Measurements from ENCODE around the gene PTF1A.

GRCh38 chr10:23187155-23187554 is 5.0 kb upstream of the PTF1A start:
- TF ChIP-seq, protein P1, sequence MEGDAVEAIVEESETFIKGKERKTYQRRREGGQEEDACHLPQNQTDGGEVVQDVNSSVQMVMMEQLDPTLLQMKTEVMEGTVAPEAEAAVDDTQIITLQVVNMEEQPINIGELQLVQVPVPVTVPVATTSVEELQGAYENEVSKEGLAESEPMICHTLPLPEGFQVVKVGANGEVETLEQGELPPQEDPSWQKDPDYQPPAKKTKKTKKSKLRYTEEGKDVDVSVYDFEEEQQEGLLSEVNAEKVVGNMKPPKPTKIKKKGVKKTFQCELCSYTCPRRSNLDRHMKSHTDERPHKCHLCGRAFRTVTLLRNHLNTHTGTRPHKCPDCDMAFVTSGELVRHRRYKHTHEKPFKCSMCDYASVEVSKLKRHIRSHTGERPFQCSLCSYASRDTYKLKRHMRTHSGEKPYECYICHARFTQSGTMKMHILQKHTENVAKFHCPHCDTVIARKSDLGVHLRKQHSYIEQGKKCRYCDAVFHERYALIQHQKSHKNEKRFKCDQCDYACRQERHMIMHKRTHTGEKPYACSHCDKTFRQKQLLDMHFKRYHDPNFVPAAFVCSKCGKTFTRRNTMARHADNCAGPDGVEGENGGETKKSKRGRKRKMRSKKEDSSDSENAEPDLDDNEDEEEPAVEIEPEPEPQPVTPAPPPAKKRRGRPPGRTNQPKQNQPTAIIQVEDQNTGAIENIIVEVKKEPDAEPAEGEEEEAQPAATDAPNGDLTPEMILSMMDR (IDR thresholded peaks at IDR 0.05) = no peak
- TF ChIP-seq POLR2A (IDR thresholded peaks at IDR 0.05) = no peak

Data from testis (tissue), 2 donors.